PC-3 (cell line): ENCODE measurements around the gene MEGF6. TPM values are rescaled to one million over a fixed set of nuclear protein-coding genes. Genes with fewer than 3 reads are reported as not detected.

Experiments
- ATAC-seq: fragments of 200-7000 bp; cut with Tn5 transposase; 2 replicates; pipeline ENCODE4 v1.9.1; 2020; ENCODE audit warnings: mild to moderate bottlenecking, moderate library complexity
- BruUV-seq: library from RNA; stranded (reverse); fragments of 400-500 nt; replicated peaks from 2 replicates; lab custom pipeline; 2021; lab: Mats Ljungman, UMichigan
- CTCF ChIA-PET: fragments of 300-600 bp; sonication (Branson Sonifier 250); formaldehyde crosslinking; loops from one replicate; lab custom pipeline; 2022; ENCODE audit warnings: antibody characterized with exemption; lab: Charles Lee
- POLR2A ChIA-PET: fragments of 300-600 bp; sonication (Branson Sonifier 250); formaldehyde crosslinking; loops from one replicate; lab custom pipeline; 2022; ENCODE audit warnings: antibody characterized with exemption; ENCODE audit not compliant: unreplicated experiment; lab: Charles Lee
- DNase-seq: peaks from one replicate; pipeline ENCODE4 v3.0.0-alpha.2; 2015
- H2AFZ ChIP-seq: fragments of 300-600 bp; sonication (generic); 2 replicates; pipeline ENCODE4 v1.6.0; 2016; ENCODE audit warnings: antibody characterized with exemption, low read length
- H3F3A ChIP-seq: fragments of 300-600 bp; sonication (generic); one replicate; pipeline ENCODE4 v1.6.0; 2017; ENCODE audit warnings: antibody characterized with exemption, low read length, control low read depth, mild to moderate bottlenecking; ENCODE audit not compliant: unreplicated experiment
- H3K27ac ChIP-seq: fragments of 300-600 bp; sonication (generic); 2 replicates; pipeline ENCODE4 v1.5.1; 2016; ENCODE audit warnings: mild to moderate bottlenecking, low read length
- H3K27me3 ChIP-seq: fragments of 300-600 bp; sonication (generic); 2 replicates; pipeline ENCODE4 v1.6.1; 2016; ENCODE audit warnings: low read length, mixed read lengths
- H3K36me3 ChIP-seq: fragments of 300-600 bp; sonication (generic); 2 replicates; pipeline ENCODE4 v1.6.1; 2016; ENCODE audit warnings: low read depth, mixed run types, low read length, mixed read lengths
- H3K4me1 ChIP-seq: fragments of 300-600 bp; sonication (generic); 2 replicates; pipeline ENCODE4 v1.5.1; 2016; ENCODE audit warnings: low read length; ENCODE audit not compliant: insufficient read depth
- H3K4me2 ChIP-seq: fragments of 300-600 bp; sonication (generic); 2 replicates; pipeline ENCODE4 v1.6.0; 2016; ENCODE audit warnings: low read length
- H3K4me3 ChIP-seq: fragments of 300-600 bp; sonication (generic); 2 replicates; pipeline ENCODE4 v1.5.1; 2016; ENCODE audit warnings: mild to moderate bottlenecking, low read length, mixed read lengths
- H3K79me2 ChIP-seq: fragments of 300-600 bp; sonication (generic); 2 replicates; pipeline ENCODE4 v1.6.1; 2017; ENCODE audit warnings: low read length, mixed read lengths
- H3K9ac ChIP-seq: fragments of 300-600 bp; sonication (generic); 2 replicates; pipeline ENCODE4 v1.6.0; 2016; ENCODE audit warnings: mild to moderate bottlenecking, low read length
- H3K9me2 ChIP-seq: fragments of 300-600 bp; sonication (generic); replicated peaks from 2 replicates; pipeline ENCODE4 v1.6.1; 2016; ENCODE audit warnings: mixed run types, low read length, mixed read lengths
- H3K9me3 ChIP-seq: fragments of 300-600 bp; sonication (generic); 2 replicates; pipeline ENCODE4 v1.6.1; 2016; ENCODE audit warnings: low read length, mixed read lengths
- H4K20me1 ChIP-seq: fragments of 300-600 bp; sonication (generic); 2 replicates; pipeline ENCODE4 v1.6.1; 2016; ENCODE audit warnings: low read length, mixed read lengths
- CTCF ChIP-seq: fragments of 300-600 bp; sonication (generic); conservative IDR thresholded peaks from 2 replicates; pipeline ENCODE4 v1.5.1; 2017; ENCODE audit warnings: antibody characterized with exemption, low read depth, mild to moderate bottlenecking, low read length
- EZH2 ChIP-seq: fragments of 300-600 bp; sonication (generic); IDR thresholded peaks from one replicate; pipeline ENCODE4 v1.6.1; 2017; ENCODE audit warnings: antibody characterized with exemption, mild to moderate bottlenecking, low read length; ENCODE audit not compliant: unreplicated experiment
- EZH2phosphoT487 ChIP-seq: fragments of 300-600 bp; sonication (generic); IDR thresholded peaks from 2 replicates; pipeline ENCODE4 v1.6.1; 2018; ENCODE audit warnings: mild to moderate bottlenecking, antibody characterized with exemption, low read length, borderline replicate concordance
- intact Hi-C: fragments of 100-400 bp; cut with micrococcal nuclease; formaldehyde crosslinking; loops from 2 replicates; pipeline ENCODE4 v1.9.0; 2023
- total RNA-seq: library from RNA; depleted of rRNA; stranded (reverse); fragments of >200 nt; gene quantifications from 2 replicates; pipeline ENCODE4 v1.2.3, GENCODE V29; 2014

MEGF6 gene
- total RNA-seq, 1 experiment from 2014 or later, result 32.5 TPM

- intact Hi-C loops, result no loop called here
- peaks cover 18% of the 10 kb centered on the region for H3K79me2 ChIP-seq
- TF ChIP-seq EZH2 (peak; percentile 62), CTCF (no peak), EZH2phosphoT487 (peak; percentile 56; the same call in 1 of the 2 replicates)
- peaks cover 53% of the 10 kb centered on the region for H3K27me3 ChIP-seq
- H3F3A ChIP-seq, result no peaks in the 10 kb centered on the region
- BruUV-seq, result no TSS peak
- peaks cover 12% of the 10 kb centered on the region; the same call in 1 of the 2 replicates for H3K36me3 ChIP-seq
- ATAC-seq (no peak), DNase-seq (no peak)
- H4K20me1 ChIP-seq, result no peaks in the 10 kb centered on the region
- peak overlapping the region; percentile 58 for H3K4me2 ChIP-seq
- peak overlapping the region; percentile 37; the same call in 1 of the 2 replicates for H2AFZ ChIP-seq
- no peak overlapping the region for H3K9ac ChIP-seq
- H3K4me3 ChIP-seq, result peak overlapping the region; percentile 51
- peaks cover 12% of the 10 kb centered on the region for H3K4me1 ChIP-seq
- H3K9me2 ChIP-seq, result no peaks in the 10 kb centered on the region
- no peaks in the 10 kb centered on the region for H3K9me3 ChIP-seq
- no peak overlapping the region for H3K27ac ChIP-seq
- POLR2A ChIA-PET, result no interaction called here
- CTCF ChIA-PET, result no interaction called here
Measured at GRCh38 chr1:3651026-3651929, 40.0 kb upstream of the MEGF6 start.

- Histone ChIP-seq H3K4me3 (peak overlapping the region; percentile 96), H2AFZ (peak overlapping the region; percentile 96), H3K9ac (no peak overlapping the region; the same call in 1 of the 2 replicates), H3K9me3 (no peaks in the 10 kb centered on the region), H3K4me2 (peak overlapping the region; percentile 90), H3K36me3 (peaks cover 12% of the 10 kb centered on the region; the same call in 1 of the 2 replicates), H4K20me1 (no peaks in the 10 kb centered on the region), H3K27me3 (peaks cover 47% of the 10 kb centered on the region), H3K4me1 (peaks cover 12% of the 10 kb centered on the region), H3K9me2 (no peaks in the 10 kb centered on the region), H3K79me2 (peaks cover 18% of the 10 kb centered on the region), H3K27ac (no peak overlapping the region), H3F3A (no peaks in the 10 kb centered on the region)
- TF ChIP-seq EZH2, result no peak
- no peak for TF ChIP-seq EZH2phosphoT487
- no TSS peak for BruUV-seq
- no peak for DNase-seq
- no peak for ATAC-seq
- ChIA-PET CTCF (no interaction called here), POLR2A (no interaction called here)
- intact Hi-C loops, result no loop called here
Measured at GRCh38 chr1:3650248-3651025, 39.1 kb upstream of the MEGF6 start.

GRCh38 chr1:3649342-3650247 lies 38.3 kb upstream of the MEGF6 start, which contains the start of gene WRAP73:
TSS of gene WRAP73 (minus strand) at chr1:3650103. CDS start at chr1:3649999, 104 bp downstream.
- Histone ChIP-seq H3K9ac (peak within 1 kb of the TSS; percentile 81), H3K79me2 (peaks cover 18% of the 10 kb centered on the region), H3F3A (no peaks in the 10 kb centered on the region), H3K4me2 (peak within 1 kb of the TSS; percentile 90), H4K20me1 (no peaks in the 10 kb centered on the region), H3K4me3 (peak within 1 kb of the TSS; percentile 96), H3K9me3 (no peaks in the 10 kb centered on the region), H3K27ac (no peak within 1 kb of the TSS), H3K27me3 (peaks cover 39% of the 10 kb centered on the region), H3K36me3 (peaks cover 16% of the 10 kb centered on the region), H2AFZ (peak within 1 kb of the TSS; percentile 96), H3K4me1 (peaks cover 12% of the 10 kb centered on the region), H3K9me2 (no peaks in the 10 kb centered on the region)
- CTCF ChIA-PET, result no interaction called here
- TF ChIP-seq EZH2, result no peak
- TF ChIP-seq EZH2phosphoT487, result no peak
- TF ChIP-seq CTCF, result peak; percentile 42
- BruUV-seq, result no TSS peak
- peak; percentile 98 for DNase-seq
- POLR2A ChIA-PET, result no interaction called here
- intact Hi-C loops, result no loop called here
- peak; percentile 97 for ATAC-seq
